ENCODE data around the gene SYNPO2.

The SYNPO2 gene

DNA sequence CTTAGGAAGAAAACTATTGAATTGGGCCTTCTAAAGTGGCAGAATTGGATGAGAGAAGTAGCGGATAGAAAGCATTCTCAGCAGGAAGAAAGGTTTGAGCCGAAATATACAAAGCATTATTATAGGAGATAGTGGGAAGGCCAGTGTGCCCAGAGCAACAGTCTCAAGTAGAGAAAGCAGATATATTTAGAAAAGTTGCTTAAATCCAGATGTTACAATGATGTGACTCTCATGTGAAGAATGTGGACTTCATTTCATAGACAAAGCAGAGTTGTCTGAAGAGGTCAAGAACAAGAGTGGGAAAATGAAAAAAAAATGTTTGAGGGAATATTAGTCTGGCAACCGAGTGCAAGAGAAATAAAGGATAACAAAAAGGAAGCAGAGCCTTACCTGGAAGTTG, 66.9 kb downstream of the SYNPO2 start:
- Histone ChIP-seq H3K9ac (ENCODE audit: low read depth, low read length) (no peak overlapping the region), H3K4me3 (ENCODE audit: low read length) (no peak overlapping the region), H3K4me1 (ENCODE audit: insufficient read depth, low read length) (no peaks in the 10 kb centered on the region), H3K27me3 (ENCODE audit: insufficient read depth, low read length) (no peaks in the 10 kb centered on the region), H3K9me3 (ENCODE audit: insufficient read depth, low read depth, low read length) (no peaks in the 10 kb centered on the region), H3K27ac (ENCODE audit: low read depth, low read length) (no peak overlapping the region), H3K36me3 (ENCODE audit: insufficient read depth, low read length) (no peaks in the 10 kb centered on the region)
- WGBS: 92% methylated on average over 3 of the region's 3 CpGs

DNA sequence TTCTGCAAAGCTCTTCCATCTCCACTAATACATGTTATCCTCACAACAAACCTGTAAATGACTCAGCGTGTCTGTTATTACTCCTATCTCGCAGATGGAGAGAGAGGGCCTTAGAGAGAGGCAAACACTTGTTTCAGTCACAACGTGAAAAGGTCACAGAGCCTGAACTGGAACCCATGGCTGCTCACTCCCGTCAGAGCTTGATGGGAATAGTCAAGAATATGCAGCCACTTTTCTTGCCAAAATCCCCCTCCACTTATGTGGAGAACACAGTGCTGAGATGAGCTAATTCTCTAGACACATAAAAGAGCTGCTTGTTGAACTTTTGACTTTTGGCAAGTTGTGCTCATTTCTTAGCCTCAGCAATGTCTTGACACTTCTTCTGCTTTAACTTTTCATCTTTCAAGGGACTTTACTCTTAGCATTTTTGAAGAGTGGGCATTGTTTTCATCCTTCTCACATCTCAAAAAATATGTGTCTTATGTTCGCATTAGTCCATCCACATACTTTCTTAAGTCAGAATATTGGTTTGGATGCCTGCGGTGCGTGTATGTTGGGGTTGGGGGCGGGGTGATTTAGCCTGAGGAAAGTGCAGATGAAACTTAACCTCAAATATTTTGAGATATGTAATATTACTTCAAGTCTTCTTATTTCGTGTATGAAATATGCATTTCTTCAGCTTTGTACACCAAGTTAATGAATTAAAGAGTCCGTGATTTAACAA, 69.2 kb downstream of the SYNPO2 start:
- H3K9ac ChIP-seq (ENCODE audit: low read depth, low read length): no peak overlapping the region
- WGBS: 84% methylated on average over 6 of the region's 10 CpGs
- no peak overlapping the region for H3K27ac ChIP-seq (ENCODE audit: low read depth, low read length)
- H3K4me3 ChIP-seq (ENCODE audit: low read length): no peak overlapping the region
- no peaks in the 10 kb centered on the region for H3K4me1 ChIP-seq (ENCODE audit: insufficient read depth, low read length)
- H3K36me3 ChIP-seq (ENCODE audit: insufficient read depth, low read length): no peaks in the 10 kb centered on the region
- no peaks in the 10 kb centered on the region for H3K9me3 ChIP-seq (ENCODE audit: insufficient read depth, low read depth, low read length)
- no peaks in the 10 kb centered on the region for H3K27me3 ChIP-seq (ENCODE audit: insufficient read depth, low read length)

DNA sequence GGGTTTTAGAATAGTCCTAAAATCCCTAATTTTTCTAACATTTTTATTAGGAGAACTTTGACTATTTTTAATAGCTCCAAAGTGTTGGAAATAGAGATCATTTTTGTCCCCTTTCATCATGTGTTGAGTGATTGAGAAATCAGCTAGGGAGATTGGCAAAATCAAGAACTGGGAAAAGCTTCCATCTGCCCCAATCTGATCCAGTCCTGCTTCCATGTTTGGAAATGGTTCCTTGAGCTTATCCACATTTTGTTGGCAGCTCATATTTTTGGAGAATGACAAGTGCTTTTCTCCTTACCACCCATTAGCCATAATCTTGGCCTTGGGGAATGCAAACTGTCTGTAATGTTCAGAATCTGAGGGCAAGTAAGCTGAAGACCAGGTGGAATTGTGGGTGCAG, 73.9 kb downstream of the SYNPO2 start:
- no peaks in the 10 kb centered on the region for H3K27me3 ChIP-seq (ENCODE audit: insufficient read depth, low read length)
- H3K4me3 ChIP-seq (ENCODE audit: low read length): no peak overlapping the region
- H3K4me1 ChIP-seq (ENCODE audit: insufficient read depth, low read length): peaks cover 8% of the 10 kb centered on the region

DNA sequence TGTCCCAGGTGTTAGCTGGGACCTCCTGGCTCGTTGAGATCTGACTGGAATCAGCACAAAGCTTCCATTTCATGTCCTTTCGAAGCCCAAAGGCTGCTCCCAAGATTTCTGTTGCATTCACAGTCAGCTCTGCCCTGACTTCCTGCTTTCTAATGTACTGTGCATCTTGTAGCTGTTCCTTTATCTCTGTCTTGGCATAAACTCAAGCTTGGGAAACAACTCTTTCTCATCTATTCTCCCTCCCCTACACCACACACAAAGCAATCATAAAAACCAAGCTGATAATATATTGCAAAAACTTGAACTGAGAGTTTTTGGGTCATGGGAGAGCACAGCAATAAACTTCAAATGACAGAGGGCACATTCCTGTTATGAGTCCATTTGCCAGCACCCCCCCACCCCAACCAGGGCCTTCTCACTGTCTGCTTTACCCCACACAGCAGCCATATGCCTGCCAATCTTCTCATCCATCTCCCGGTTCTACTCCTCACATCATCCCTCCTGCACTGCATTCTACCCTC, 76.3 kb downstream of the SYNPO2 start:
- Histone ChIP-seq H3K9me3 (ENCODE audit: insufficient read depth, low read depth, low read length) (no peaks in the 10 kb centered on the region), H3K4me1 (ENCODE audit: insufficient read depth, low read length) (peaks cover 26% of the 10 kb centered on the region), H3K4me3 (ENCODE audit: low read length) (no peak overlapping the region), H3K9ac (ENCODE audit: low read depth, low read length) (no peak overlapping the region), H3K27ac (ENCODE audit: low read depth, low read length) (no peak overlapping the region), H3K27me3 (ENCODE audit: insufficient read depth, low read length) (no peaks in the 10 kb centered on the region), H3K36me3 (ENCODE audit: insufficient read depth, low read length) (no peaks in the 10 kb centered on the region)
- 88% methylated on average over 3 of the region's 3 CpGs for WGBS

More for the DNA sequence above, 73.9 kb downstream of the SYNPO2 start:
- H3K27ac ChIP-seq (ENCODE audit: low read depth, low read length): no peak overlapping the region
- no peaks in the 10 kb centered on the region for H3K9me3 ChIP-seq (ENCODE audit: insufficient read depth, low read depth, low read length)
- no peak overlapping the region for H3K9ac ChIP-seq (ENCODE audit: low read depth, low read length)
- no peaks in the 10 kb centered on the region for H3K36me3 ChIP-seq (ENCODE audit: insufficient read depth, low read length)

DNA sequence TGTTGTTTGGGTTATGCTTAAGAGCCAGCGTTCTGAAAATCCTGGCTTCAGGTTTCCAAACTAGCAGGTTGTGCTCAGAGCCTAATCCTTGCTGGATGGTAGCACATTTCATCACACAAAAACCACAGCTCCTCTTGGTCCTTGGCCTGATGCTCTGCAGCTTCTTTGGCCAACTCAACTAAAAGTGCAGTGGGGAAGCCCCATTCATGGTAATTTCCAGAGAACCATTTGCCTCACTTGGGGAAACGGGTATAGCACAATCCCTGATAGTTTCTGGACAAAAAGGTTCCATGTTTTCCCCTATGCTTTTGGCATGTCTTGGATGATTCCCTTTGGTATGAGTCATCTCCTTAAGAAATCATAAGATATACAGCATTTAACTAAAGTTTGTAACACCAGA, 78.7 kb downstream of the SYNPO2 start:
- 54% methylated on average over 2 of the region's 2 CpGs for WGBS
- Histone ChIP-seq H3K36me3 (ENCODE audit: insufficient read depth, low read length) (no peaks in the 10 kb centered on the region), H3K27ac (ENCODE audit: low read depth, low read length) (peak overlapping the region; percentile 52; the same call in 1 of the 2 replicates), H3K27me3 (ENCODE audit: insufficient read depth, low read length) (no peaks in the 10 kb centered on the region), H3K4me1 (ENCODE audit: insufficient read depth, low read length) (peaks cover 26% of the 10 kb centered on the region), H3K4me3 (ENCODE audit: low read length) (no peak overlapping the region), H3K9me3 (ENCODE audit: insufficient read depth, low read depth, low read length) (no peaks in the 10 kb centered on the region), H3K9ac (ENCODE audit: low read depth, low read length) (no peak overlapping the region)

DNA sequence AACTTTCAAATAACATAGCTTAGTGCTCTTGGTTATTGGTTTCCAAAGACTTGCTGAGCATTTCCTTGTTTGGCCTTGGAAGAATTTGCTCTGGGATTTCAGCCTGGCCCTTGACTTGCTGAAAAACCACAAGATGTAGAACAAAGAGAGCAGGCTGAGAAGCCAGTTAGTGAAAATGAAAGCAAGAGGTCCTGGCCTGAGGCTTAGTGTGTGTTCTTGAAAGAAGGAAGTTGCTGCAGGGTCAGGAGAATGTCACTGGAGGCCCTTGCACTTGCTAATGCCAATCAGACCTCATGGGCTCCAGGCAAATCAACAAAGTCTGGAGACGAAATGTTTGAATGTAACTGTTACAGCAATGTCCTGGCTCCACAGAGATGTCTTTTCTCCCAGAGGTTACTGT, 79.4 kb downstream of the SYNPO2 start:
- peak overlapping the region; percentile 52; the same call in 1 of the 2 replicates for H3K27ac ChIP-seq (ENCODE audit: low read depth, low read length)
- H3K9ac ChIP-seq (ENCODE audit: low read depth, low read length): no peak overlapping the region
- no peak overlapping the region for H3K4me3 ChIP-seq (ENCODE audit: low read length)
- no peaks in the 10 kb centered on the region for H3K36me3 ChIP-seq (ENCODE audit: insufficient read depth, low read length)
- H3K9me3 ChIP-seq (ENCODE audit: insufficient read depth, low read depth, low read length): no peaks in the 10 kb centered on the region
- 29% methylated on average over 1 of the region's 1 CpG for WGBS
- no peaks in the 10 kb centered on the region for H3K27me3 ChIP-seq (ENCODE audit: insufficient read depth, low read length)
- H3K4me1 ChIP-seq (ENCODE audit: insufficient read depth, low read length): peaks cover 26% of the 10 kb centered on the region

DNA sequence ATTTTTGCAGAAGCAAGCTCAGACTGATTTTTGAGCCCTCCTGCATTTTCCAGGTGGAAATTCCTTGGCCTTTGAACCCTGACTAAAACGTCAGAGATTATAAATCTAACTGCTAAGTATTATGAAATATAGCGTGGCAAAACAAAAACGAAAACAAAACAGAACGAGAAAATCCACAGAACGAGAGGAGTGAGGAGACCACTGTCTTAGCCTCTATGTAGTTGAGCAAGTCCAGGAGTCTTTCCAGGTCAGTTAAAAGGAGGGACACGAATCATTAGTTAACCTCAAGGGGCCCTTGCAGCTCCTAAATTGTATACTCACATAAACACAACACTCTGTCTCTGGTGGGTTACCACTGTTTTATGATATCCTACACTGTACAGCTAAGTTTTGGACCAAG, 80.2 kb downstream of the SYNPO2 start:
- Histone ChIP-seq H3K4me3 (ENCODE audit: low read length) (no peak overlapping the region), H3K27ac (ENCODE audit: low read depth, low read length) (no peak overlapping the region), H3K27me3 (ENCODE audit: insufficient read depth, low read length) (no peaks in the 10 kb centered on the region), H3K9me3 (ENCODE audit: insufficient read depth, low read depth, low read length) (no peaks in the 10 kb centered on the region), H3K36me3 (ENCODE audit: insufficient read depth, low read length) (no peaks in the 10 kb centered on the region), H3K9ac (ENCODE audit: low read depth, low read length) (no peak overlapping the region), H3K4me1 (ENCODE audit: insufficient read depth, low read length) (peaks cover 26% of the 10 kb centered on the region)
- WGBS: 72% methylated on average over 6 of the region's 6 CpGs

DNA sequence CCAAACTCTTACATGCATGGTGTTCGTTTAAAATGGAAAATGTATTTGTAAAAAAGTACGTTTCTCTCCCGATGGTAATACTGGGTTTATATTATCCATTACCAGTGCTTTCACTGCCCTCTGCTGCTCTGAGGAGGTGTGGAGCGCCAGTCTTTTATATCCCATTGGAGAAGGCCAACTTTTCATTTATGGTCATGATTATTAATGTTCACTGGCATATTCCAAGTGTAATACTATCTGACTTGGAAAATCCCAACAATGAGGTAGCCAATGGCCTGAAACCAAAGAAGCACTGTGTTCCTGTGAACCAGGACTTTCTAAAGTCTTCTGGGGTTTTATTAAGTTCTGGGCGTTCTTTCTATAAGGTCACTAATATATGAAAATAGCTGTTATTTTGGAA, 80.7 kb downstream of the SYNPO2 start:
- H3K36me3 ChIP-seq (ENCODE audit: insufficient read depth, low read length): no peaks in the 10 kb centered on the region
- WGBS: 45% methylated on average over 3 of the region's 5 CpGs
- H3K4me1 ChIP-seq (ENCODE audit: insufficient read depth, low read length): peaks cover 26% of the 10 kb centered on the region
- no peaks in the 10 kb centered on the region for H3K9me3 ChIP-seq (ENCODE audit: insufficient read depth, low read depth, low read length)
- H3K9ac ChIP-seq (ENCODE audit: low read depth, low read length): no peak overlapping the region
- H3K4me3 ChIP-seq (ENCODE audit: low read length): no peak overlapping the region
- H3K27me3 ChIP-seq (ENCODE audit: insufficient read depth, low read length): no peaks in the 10 kb centered on the region
- no peak overlapping the region for H3K27ac ChIP-seq (ENCODE audit: low read depth, low read length)

DNA sequence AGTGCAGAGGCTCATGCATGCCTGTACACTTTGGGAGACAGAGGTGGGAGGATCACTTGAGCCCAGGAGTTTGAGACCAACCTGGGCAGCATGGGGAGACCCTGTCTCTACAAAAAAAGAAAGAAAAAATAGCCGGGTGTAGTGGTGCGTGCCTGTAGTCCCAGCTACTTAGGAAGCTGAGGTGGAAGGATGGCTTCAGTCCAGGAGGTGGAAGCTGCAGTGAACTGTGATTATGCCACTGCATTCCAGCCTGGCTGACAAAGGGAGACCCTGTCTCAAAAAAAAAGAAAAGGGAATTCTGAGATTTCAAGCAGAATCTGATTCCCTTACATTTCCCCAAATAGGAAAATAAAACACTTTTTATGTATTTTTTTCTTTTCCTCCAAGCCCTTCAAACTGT, 83.5 kb downstream of the SYNPO2 start:
- H3K36me3 ChIP-seq (ENCODE audit: insufficient read depth, low read length): no peaks in the 10 kb centered on the region
- WGBS: 88% methylated on average over 2 of the region's 2 CpGs
- H3K4me3 ChIP-seq (ENCODE audit: low read length): no peak overlapping the region
- H3K4me1 ChIP-seq (ENCODE audit: insufficient read depth, low read length): peaks cover 21% of the 10 kb centered on the region
- no peaks in the 10 kb centered on the region for H3K9me3 ChIP-seq (ENCODE audit: insufficient read depth, low read depth, low read length)
- no peak overlapping the region for H3K27ac ChIP-seq (ENCODE audit: low read depth, low read length)
- H3K9ac ChIP-seq (ENCODE audit: low read depth, low read length): no peak overlapping the region
- H3K27me3 ChIP-seq (ENCODE audit: insufficient read depth, low read length): no peaks in the 10 kb centered on the region

DNA sequence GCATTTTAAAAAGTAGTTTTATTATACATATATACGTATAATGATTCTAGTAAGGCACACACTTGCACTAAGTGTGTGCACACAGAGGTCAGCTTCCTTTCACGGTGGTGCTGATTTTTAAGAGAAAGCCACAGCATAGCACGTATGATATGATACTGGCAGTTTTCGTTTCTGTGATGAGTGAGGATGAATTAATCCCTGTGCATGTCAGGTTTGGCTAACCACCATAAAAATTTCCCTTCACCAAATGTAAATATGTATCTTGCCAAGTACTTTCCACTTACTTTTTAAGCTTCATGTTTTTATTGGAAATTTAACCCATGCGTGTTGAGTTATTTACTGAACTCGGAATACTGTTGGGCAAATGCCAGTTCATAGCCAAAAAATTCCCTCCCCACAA, 84.6 kb downstream of the SYNPO2 start:
- H3K4me3 ChIP-seq (ENCODE audit: low read length): no peak overlapping the region
- H3K9ac ChIP-seq (ENCODE audit: low read depth, low read length): no peak overlapping the region
- no peak overlapping the region for H3K27ac ChIP-seq (ENCODE audit: low read depth, low read length)
- WGBS: 84% methylated on average over 5 of the region's 6 CpGs
- peaks cover 10% of the 10 kb centered on the region for H3K4me1 ChIP-seq (ENCODE audit: insufficient read depth, low read length)
- H3K9me3 ChIP-seq (ENCODE audit: insufficient read depth, low read depth, low read length): no peaks in the 10 kb centered on the region
- H3K36me3 ChIP-seq (ENCODE audit: insufficient read depth, low read length): no peaks in the 10 kb centered on the region
- H3K27me3 ChIP-seq (ENCODE audit: insufficient read depth, low read length): no peaks in the 10 kb centered on the region

DNA sequence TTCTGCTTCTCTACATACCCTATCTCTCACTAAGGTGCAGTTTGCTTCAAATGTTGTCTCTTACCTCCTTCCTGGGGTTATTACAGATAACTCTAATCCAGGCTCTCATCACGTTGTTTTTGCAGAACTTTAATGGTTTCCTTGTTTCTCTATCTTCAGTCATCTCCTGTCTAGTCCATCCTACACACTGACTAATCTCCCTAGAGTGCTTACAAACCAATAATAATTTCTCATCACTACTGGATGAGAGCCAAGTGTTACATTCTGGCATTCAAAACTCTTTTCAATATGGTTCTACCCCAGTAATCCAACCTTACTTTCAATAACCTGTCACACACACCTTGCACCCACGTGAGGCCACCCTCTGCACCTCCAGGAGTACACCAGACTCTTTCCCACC, 86.1 kb downstream of the SYNPO2 start:
- H3K4me1 ChIP-seq (ENCODE audit: insufficient read depth, low read length): no peaks in the 10 kb centered on the region
- no peak overlapping the region for H3K27ac ChIP-seq (ENCODE audit: low read depth, low read length)
- no peak overlapping the region for H3K9ac ChIP-seq (ENCODE audit: low read depth, low read length)
- 81% methylated on average over 2 of the region's 2 CpGs for WGBS
- H3K4me3 ChIP-seq (ENCODE audit: low read length): no peak overlapping the region
- H3K9me3 ChIP-seq (ENCODE audit: insufficient read depth, low read depth, low read length): no peaks in the 10 kb centered on the region
- H3K36me3 ChIP-seq (ENCODE audit: insufficient read depth, low read length): no peaks in the 10 kb centered on the region
- no peaks in the 10 kb centered on the region for H3K27me3 ChIP-seq (ENCODE audit: insufficient read depth, low read length)

Data from HUES64 (cell line).